Measurements from ENCODE around the gene ERVW-1. TPM values are rescaled to one million over a fixed set of nuclear protein-coding genes. Genes with fewer than 3 reads are reported as not detected.
"Not testable (repeated sequence)": the region's sequence is repeated elsewhere in the genome, so short reads cannot be mapped to it uniquely, and the experiment has no call there.

The ERVW-1 gene, protein sequence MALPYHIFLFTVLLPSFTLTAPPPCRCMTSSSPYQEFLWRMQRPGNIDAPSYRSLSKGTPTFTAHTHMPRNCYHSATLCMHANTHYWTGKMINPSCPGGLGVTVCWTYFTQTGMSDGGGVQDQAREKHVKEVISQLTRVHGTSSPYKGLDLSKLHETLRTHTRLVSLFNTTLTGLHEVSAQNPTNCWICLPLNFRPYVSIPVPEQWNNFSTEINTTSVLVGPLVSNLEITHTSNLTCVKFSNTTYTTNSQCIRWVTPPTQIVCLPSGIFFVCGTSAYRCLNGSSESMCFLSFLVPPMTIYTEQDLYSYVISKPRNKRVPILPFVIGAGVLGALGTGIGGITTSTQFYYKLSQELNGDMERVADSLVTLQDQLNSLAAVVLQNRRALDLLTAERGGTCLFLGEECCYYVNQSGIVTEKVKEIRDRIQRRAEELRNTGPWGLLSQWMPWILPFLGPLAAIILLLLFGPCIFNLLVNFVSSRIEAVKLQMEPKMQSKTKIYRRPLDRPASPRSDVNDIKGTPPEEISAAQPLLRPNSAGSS
- total RNA-seq: not detected
- under 1 TPM in 1 of 2 donors, not detected in 1; 0.15 TPM for polyA plus RNA-seq
- long read RNA-seq, donor 1: 0 reads
- long read RNA-seq, donor 2: 0 reads
- long read RNA-seq, donor 3: 0 reads

DNA sequence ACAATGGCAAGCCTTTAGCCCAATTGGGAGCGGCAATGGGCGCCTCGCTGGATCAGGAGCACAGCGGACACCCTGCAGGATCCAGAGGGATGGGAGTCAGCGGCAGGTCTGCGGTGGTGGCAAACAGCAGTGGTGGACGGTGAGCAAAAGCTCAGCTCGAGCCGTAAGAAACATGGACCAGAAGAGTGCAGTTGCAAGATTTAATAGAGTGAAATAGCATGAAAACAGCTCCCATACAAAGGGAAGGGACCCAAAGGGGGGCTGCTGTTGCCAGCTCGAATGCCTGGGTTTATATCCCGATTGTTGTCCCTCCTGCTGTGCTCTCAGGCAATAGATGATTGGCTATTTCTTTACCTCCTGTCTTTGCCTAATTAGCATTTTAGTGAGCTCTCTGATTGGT, at the start of gene ERVW-1:
TSS of gene ERVW-1 (minus strand) at position 266 of the 400 bp plus-strand sequence. CDS start 7,565 bp downstream, outside the sequence.
- peaks cover 0 to 64% (median 0%) of the 10 kb centered on the region in 9 donors for H3K36me3 ChIP-seq
- H3K27ac ChIP-seq; H3K9me3 ChIP-seq; DNase-seq; intact Hi-C loops (cut with DNase I); H3K4me3 ChIP-seq; H3K27me3 ChIP-seq; ATAC-seq; H3K4me1 ChIP-seq: not testable (repeated sequence)
- 94 to 96% methylated on average over 11 of the region's 11 CpGs for WGBS, 2 donors

DNA sequence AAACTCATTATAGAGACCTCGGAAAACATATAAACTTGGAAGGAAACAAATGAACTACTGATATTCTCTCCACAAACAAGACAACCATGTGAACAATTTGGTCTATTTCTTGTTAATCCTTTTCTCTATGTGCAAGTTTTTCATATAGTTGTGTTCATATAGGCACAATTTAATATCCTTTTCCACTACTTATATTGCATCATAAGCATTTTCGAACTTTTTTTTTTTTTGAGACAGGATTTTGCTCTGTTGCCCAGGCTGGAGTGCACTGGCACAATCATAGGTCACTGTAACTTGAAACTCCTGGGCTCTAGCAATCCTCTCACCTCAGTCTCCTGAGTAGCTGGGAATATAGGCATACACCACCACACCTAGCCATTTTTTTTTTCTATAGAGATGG, 45.4 kb upstream of the ERVW-1 start:
- WGBS, 2 donors: 96 to 97% methylated on average over 2 of the region's 2 CpGs
- Histone ChIP-seq H3K36me3 (peaks cover 0 to 38% (median 8%) of the 10 kb centered on the region in 9 donors), H3K4me3 (no peak overlapping the region), H3K9me3 (no peaks in the 10 kb centered on the region), H3K27ac (no peak overlapping the region), H3K4me1 (peaks cover 0 to 25% (median 15%) of the 10 kb centered on the region in 9 donors), H3K27me3 (no peaks in the 10 kb centered on the region)
- ATAC-seq (no peak), DNase-seq (no peak)
- TF ChIP-seq, protein P1, sequence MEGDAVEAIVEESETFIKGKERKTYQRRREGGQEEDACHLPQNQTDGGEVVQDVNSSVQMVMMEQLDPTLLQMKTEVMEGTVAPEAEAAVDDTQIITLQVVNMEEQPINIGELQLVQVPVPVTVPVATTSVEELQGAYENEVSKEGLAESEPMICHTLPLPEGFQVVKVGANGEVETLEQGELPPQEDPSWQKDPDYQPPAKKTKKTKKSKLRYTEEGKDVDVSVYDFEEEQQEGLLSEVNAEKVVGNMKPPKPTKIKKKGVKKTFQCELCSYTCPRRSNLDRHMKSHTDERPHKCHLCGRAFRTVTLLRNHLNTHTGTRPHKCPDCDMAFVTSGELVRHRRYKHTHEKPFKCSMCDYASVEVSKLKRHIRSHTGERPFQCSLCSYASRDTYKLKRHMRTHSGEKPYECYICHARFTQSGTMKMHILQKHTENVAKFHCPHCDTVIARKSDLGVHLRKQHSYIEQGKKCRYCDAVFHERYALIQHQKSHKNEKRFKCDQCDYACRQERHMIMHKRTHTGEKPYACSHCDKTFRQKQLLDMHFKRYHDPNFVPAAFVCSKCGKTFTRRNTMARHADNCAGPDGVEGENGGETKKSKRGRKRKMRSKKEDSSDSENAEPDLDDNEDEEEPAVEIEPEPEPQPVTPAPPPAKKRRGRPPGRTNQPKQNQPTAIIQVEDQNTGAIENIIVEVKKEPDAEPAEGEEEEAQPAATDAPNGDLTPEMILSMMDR (IDR thresholded peaks at IDR 0.05): no peak
- intact Hi-C loops (cut with DNase I): no loop called here

DNA sequence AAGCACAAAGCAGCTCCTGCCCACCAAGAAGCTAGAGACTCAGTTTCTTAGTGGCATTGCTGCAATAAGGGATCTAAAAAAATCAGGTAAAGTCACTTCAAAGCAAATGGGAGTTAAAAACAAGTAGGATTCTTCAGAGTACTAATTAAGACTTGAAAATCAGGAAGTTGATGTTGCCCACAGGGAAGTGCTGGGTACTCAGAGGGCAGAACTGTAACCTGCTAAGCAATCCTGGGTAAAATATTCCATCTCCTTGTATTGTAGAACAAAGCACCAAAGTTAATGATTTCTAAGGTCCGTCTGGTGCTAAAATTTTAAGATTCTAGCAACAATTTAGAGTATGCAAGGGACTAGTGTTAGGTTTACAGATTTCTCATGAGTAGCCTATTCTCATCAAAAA, 42.3 kb upstream of the ERVW-1 start:
- intact Hi-C loops (cut with DNase I): no loop called here
- H3K4me1 ChIP-seq: no peaks in the 10 kb centered on the region
- no peaks in the 10 kb centered on the region for H3K9me3 ChIP-seq
- no peak overlapping the region for H3K27ac ChIP-seq
- H3K36me3 ChIP-seq: peaks cover 0 to 69% (median 18%) of the 10 kb centered on the region in 9 donors
- no peak overlapping the region for H3K4me3 ChIP-seq
- 86 to 91% methylated on average over 1 of the region's 1 CpG for WGBS, 2 donors
- TF ChIP-seq, protein P1 (IDR thresholded peaks at IDR 0.05): no peak
- no peak for DNase-seq
- H3K27me3 ChIP-seq: no peaks in the 10 kb centered on the region
- ATAC-seq: no peak

GRCh38 chr7:92517631-92518030, 39.9 kb upstream of the ERVW-1 start:
- H3K4me1 ChIP-seq: no peaks in the 10 kb centered on the region
- DNase-seq: no peak
- H3K27me3 ChIP-seq: no peaks in the 10 kb centered on the region
- no peak for ATAC-seq
- peaks cover 0 to 93% (median 26%) of the 10 kb centered on the region in 9 donors for H3K36me3 ChIP-seq
- H3K9me3 ChIP-seq: no peaks in the 10 kb centered on the region
- WGBS, 2 donors: 91 to 92% methylated on average over 3 of the region's 3 CpGs
- TF ChIP-seq, protein P1 (IDR thresholded peaks at IDR 0.05): no peak
- no peak overlapping the region for H3K27ac ChIP-seq
- intact Hi-C loops (cut with DNase I): no loop called here
- no peak overlapping the region for H3K4me3 ChIP-seq
